ENCODE measurements around the gene ZNF224.

DNA sequence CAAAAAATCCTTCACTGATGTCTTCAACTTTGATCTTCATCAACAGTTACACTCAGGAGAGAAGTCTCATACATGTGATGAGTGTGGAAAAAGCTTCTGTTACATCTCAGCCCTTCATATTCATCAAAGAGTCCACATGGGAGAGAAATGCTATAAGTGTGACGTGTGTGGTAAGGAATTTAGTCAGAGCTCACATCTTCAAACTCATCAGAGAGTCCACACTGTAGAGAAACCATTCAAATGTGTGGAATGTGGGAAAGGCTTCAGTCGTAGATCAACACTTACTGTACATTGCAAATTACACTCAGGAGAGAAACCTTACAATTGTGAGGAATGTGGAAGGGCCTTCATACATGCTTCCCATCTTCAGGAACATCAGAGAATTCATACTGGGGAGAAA is 62.3 kb downstream of the ZNF224 start:
- TF ChIP-seq, protein P1, sequence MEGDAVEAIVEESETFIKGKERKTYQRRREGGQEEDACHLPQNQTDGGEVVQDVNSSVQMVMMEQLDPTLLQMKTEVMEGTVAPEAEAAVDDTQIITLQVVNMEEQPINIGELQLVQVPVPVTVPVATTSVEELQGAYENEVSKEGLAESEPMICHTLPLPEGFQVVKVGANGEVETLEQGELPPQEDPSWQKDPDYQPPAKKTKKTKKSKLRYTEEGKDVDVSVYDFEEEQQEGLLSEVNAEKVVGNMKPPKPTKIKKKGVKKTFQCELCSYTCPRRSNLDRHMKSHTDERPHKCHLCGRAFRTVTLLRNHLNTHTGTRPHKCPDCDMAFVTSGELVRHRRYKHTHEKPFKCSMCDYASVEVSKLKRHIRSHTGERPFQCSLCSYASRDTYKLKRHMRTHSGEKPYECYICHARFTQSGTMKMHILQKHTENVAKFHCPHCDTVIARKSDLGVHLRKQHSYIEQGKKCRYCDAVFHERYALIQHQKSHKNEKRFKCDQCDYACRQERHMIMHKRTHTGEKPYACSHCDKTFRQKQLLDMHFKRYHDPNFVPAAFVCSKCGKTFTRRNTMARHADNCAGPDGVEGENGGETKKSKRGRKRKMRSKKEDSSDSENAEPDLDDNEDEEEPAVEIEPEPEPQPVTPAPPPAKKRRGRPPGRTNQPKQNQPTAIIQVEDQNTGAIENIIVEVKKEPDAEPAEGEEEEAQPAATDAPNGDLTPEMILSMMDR (IDR thresholded peaks at IDR 0.05; ENCODE audit: low read depth, low read length), result no peak
- TF ChIP-seq POLR2A (IDR thresholded peaks at IDR 0.05; ENCODE audit: extremely low read depth, insufficient read length), result no peak
- TF ChIP-seq, protein P2, sequence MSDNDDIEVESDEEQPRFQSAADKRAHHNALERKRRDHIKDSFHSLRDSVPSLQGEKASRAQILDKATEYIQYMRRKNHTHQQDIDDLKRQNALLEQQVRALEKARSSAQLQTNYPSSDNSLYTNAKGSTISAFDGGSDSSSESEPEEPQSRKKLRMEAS (IDR thresholded peaks at IDR 0.05; ENCODE audit: low read depth, low read length), result no peak
- no peak for TF ChIP-seq MYC (IDR thresholded peaks at IDR 0.05; ENCODE audit: low read depth, low read length)
